ENCODE results near the gene KCMF1. TPM values are rescaled to one million over a fixed set of nuclear protein-coding genes. Genes with fewer than 3 reads are reported as not detected.

Gene KCMF1
- total RNA-seq, 1 experiment from 2014 or later: 106 TPM

GRCh38 chr2:85022232-85022631, 51.3 kb downstream of the KCMF1 start:
- no peak for DNase-seq (ENCODE audit: low spot score)

GRCh38 chr2:85024372-85025047, 53.5 kb downstream of the KCMF1 start:
- no peak for DNase-seq (ENCODE audit: low spot score)

GRCh38 chr2:85032621-85033020, 61.7 kb downstream of the KCMF1 start:
- DNase-seq (ENCODE audit: low spot score): peak; percentile 42

DNA sequence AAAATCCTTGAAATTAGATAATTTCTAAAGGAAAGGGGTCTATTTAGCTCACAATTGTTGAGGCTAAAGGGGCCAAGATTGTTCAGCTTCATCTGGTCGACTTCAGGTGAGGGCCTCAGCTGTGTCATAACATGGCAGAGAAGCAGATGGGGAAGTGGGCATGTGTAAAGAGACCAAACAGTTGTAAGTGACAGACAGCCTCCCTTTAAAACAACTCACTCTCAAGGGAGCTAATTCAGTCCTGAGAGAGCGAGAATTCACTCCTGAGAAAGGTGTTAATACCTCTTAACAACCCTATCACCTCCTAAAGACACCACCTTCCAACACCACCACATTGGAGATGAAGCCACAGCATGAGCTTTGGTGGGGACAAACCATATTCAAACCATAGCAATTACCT, 62.4 kb downstream of the KCMF1 start:
- no peak for DNase-seq (ENCODE audit: low spot score)

- DNase-seq (ENCODE audit: low spot score): no peak
These were observed 63.2 kb downstream of the KCMF1 start for GRCh38 chr2:85034158-85034557.

- no peak for DNase-seq (ENCODE audit: low spot score)
These were observed 66.7 kb downstream of the KCMF1 start for GRCh38 chr2:85037622-85038021.

DNA sequence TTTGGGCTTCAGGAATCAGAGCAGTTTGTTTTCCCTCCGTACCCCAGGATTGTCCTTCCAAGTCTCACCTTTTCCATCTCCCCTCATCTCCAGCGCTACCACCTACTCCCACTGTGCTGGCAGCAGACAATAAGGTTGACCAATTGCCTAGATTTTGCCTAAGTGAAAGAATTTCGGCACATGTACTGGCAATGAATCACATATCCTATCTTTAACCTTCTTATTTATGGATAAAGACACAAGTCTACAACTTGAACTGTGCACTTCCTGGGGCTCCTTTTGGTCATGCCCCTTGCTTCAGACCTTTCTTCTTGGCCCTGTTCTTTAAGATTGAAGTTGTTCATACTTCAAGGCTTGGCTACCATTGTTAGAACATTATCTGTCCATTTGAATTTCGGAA, 71.4 kb downstream of the KCMF1 start:
- no peak for DNase-seq (ENCODE audit: low spot score)

GRCh38 chr2:85048534-85048933, 77.6 kb downstream of the KCMF1 start:
- no peak for DNase-seq (ENCODE audit: low spot score)

DNA sequence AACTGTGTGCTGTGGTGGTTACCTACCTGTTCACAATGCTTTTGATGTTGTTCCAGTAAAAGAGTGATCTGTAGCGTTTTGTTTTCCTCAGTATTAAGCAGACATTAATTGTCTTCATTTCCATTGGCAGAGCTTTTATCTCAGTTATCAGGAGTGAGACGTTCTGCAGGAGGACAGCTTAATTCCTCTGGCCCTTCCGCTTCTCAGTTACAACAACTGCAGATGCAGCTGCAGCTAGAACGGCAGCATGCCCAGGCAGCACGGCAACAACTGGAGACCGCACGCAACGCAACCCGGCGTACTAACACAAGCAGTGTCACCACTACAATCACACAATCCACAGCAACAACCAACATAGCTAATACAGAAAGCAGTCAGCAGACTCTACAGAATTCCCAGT, 78.3 kb downstream of the KCMF1 start:
- no peak for DNase-seq (ENCODE audit: low spot score)

GRCh38 chr2:85053802-85054201, 82.8 kb downstream of the KCMF1 start:
- peak; percentile 88 for DNase-seq (ENCODE audit: low spot score)

DNA sequence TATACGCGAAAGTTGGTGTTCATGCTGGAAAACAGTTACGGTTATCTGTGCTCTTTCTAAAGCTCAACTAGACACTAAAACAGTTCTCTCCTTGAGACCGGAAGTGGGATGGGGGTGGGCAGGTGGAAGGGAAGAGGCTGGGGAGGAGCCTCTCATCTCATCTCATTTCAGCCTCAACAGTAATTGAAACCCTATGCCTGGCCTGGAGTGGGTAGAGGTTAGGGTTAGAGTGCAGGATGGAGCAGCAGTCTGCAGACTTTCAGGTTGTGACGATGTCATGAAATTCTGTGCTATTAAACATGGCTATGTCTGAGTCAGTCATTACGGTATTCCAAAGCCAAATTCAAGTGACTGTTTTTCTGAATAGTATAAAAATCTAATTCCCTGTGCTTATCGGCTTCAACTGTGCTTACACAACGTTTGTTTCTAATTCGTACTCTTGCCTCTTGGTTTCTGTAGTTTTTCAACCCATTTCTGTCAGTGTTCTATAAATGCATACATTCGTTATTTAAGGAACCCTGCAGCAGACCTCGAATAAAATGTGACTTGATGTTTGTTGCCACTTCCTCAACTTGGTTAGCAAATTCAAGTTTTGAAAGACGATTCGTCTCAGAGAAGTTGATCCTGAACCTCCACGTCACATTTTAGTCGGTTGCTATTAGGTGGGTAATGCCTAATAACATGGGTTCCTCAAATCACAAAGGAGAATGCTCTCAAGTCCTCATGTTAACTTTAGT, 86.4 kb downstream of the KCMF1 start:
- no peak for DNase-seq (ENCODE audit: low spot score)

- DNase-seq (ENCODE audit: low spot score): no peak
These were observed 90.9 kb downstream of the KCMF1 start for GRCh38 chr2:85061896-85062295.

DNA sequence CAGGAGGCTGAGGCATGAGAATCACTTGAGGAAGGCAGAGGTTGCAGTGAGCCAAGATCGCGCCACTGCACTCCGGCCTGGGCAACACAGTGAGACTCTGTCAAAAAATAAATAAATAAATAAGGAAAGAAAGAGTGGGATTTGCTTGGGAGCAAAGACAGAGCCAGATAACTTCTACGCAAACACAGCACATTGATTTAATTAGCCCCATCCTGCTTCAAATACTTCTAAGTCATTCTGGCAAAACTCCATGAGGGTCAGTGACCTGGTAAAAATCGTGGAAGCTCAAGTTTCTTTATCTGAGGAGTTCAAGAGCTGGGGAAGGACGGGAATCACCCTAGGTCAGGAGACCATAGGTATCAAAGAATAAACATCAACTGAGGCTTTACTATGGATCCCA, 91.6 kb downstream of the KCMF1 start:
- DNase-seq (ENCODE audit: low spot score): no peak

DNA sequence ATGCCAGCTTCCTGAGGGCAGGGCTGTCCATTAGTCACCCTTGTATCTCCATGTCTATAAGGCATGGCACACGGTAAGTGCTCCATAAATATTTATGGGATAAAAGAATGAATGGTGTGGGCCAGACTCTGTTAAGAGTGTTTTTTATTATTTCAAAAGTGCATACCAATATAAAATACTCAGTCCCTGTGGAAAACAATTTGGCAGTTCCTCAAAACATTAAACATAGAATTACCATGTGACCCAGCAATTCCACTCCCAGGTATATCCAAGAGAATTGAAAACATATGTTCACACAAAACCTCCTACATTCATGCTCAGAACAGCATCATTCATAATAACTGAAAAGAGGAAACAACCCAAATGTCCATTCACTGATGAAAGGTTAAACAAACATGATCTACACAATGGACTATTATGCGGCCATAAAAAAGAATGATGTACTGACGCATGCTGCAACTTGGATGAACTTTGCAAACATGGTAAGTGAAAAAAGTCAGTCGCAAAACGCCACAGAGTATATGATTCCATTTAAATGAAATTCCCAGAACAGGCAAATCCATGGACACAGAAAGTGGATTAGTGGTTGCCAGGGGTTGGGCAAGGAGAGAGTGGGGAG, 93.1 kb downstream of the KCMF1 start:
- no peak for DNase-seq (ENCODE audit: low spot score)

DNA sequence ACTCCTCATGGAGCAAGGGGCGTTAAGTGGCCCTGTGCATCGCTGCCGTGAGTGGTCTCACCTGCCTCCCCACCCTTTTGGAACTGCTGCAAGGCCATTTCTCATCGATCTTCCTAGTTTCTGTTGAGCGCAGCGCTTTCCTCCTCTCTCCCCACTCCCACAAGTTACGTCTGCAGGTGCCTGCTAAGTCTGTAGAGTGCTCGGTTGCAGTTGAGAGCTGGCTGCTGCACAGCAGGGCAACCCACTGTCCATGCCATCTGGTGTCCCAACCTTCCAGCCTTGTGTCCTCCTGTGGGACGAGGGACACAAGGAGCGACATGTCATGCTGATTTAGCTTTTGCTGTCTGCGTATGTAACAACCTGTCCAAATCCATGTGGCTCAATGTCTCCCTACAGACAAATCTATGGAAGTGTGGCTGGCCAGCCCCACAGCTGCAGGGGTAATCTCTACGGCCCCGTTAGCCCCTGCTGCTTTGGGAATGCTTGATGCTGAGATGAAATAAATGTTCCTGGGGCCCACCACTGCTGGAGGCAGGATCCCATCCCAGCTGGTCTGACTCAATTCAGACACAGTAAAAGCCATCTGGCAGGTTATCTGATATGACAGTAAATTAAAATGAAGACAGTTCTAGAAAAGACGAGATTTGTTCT, 94.1 kb downstream of the KCMF1 start:
- DNase-seq (ENCODE audit: low spot score): no peak

GRCh38 chr2:85066006-85066740, 95.2 kb downstream of the KCMF1 start:
- DNase-seq (ENCODE audit: low spot score): no peak

- peak; percentile 79 for DNase-seq (ENCODE audit: low spot score)
These were observed 96.0 kb downstream of the KCMF1 start for GRCh38 chr2:85066874-85067351.

GRCh38 chr2:85071096-85071495, 100.1 kb downstream of the KCMF1 start:
- peak; percentile 29 for DNase-seq (ENCODE audit: low spot score)

DNA sequence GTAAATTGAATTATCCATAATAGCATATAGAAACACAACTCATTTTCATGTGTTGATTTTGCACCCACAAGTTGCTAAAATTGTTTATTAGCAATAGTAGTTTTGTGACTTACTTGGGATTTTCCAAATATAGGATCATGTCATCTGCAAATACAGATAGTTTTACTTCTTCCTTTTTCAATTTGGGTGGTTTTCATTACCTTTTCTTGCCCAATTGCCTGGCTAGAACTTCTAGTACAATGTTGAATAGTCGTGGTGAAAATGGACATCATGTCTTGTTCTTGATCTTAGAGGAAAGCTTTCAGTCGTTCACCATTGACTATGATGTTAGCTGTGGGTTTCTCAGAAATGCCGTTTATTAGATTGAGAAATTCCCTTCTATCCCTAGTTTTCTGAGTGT, 102.1 kb downstream of the KCMF1 start:
- DNase-seq (ENCODE audit: low spot score): no peak

GRCh38 chr2:85076618-85077274, 105.8 kb downstream of the KCMF1 start:
- no peak for DNase-seq (ENCODE audit: low spot score)

DNA sequence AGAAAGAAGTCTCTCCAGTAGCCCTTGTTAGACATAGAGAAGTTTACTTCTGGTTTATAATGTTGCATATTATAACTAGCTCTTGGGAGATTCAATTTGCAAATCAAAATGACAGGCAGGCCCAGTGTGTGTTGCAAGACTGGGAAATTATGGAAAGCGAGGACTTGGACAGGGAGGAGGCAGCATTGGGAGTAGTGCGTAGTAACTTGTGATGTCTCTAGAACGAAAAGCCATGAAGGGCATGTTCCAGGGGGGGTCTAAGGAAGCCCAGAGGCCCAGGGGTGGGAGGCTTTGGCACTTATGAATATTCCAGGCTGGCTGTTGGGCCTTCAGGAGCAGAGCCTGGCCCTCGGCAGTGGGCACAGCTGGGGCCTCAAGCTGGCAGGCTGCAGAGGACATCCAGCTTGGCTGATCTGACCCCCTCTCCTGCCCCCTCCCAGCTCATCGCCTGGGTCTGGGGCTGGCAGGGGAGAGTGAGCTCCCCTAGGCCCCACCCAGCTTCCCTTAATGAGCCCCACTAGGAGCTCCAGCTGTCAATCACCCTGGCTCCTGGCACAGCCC, 107.0 kb downstream of the KCMF1 start:
- DNase-seq (ENCODE audit: low spot score): no peak

Data from A172 (cell line).